Activated CD4-positive, alpha-beta T cell treated with anti-CD3 and anti-CD28 coated beads, Interleukin-2, amount 10 ng/mL, durations not matched to agents 7 days and 5 days (primary cell): Measurements from ENCODE around the gene PINLYP. TPM values are rescaled to one million over a fixed set of nuclear protein-coding genes. Genes with fewer than 3 reads are reported as not detected.

Experiments
- CTCF ChIA-PET: fragments of 350-600 bp; sonication (Branson Sonifier 250); formaldehyde crosslinking; loops from one replicate; lab custom pipeline; 2021; ENCODE audit warnings: antibody characterized with exemption; lab: Charles Lee
- POLR2A ChIA-PET: fragments of 350-600 bp; sonication (Branson Sonifier 250); formaldehyde crosslinking; loops from one replicate; lab custom pipeline; 2021; ENCODE audit warnings: antibody characterized with exemption; lab: Charles Lee
- DNase-seq: peaks from one replicate; pipeline ENCODE4 v3.0.0-alpha.2; 2020
- H3K27ac Mint-ChIP-seq: one replicate; pipeline ENCODE4 v1.8.0; 2021; ENCODE audit warnings: mild to moderate bottlenecking, moderate library complexity, mixed read lengths
- H3K27me3 Mint-ChIP-seq: one replicate; pipeline ENCODE4 v1.8.0; 2021; ENCODE audit warnings: mixed read lengths
- H3K36me3 Mint-ChIP-seq: one replicate; pipeline ENCODE4 v1.8.0; 2021; ENCODE audit warnings: low read depth, mixed read lengths
- H3K4me1 Mint-ChIP-seq: one replicate; pipeline ENCODE4 v1.8.0; 2021; ENCODE audit warnings: mixed read lengths
- H3K4me3 Mint-ChIP-seq: one replicate; pipeline ENCODE4 v1.8.0; 2021; ENCODE audit warnings: mild to moderate bottlenecking, moderate library complexity, mixed read lengths
- H3K9me3 Mint-ChIP-seq: one replicate; pipeline ENCODE4 v1.8.0; 2021; ENCODE audit warnings: mixed read lengths
- total RNA-seq, 2 experiments: library from RNA; stranded (reverse); gene quantifications; one replicate each; pipeline ENCODE4 v1.2.3, GENCODE V29; 2021

PINLYP gene
- total RNA-seq, 2 experiments from 2014 or later = 4.1 to 5.0 TPM

- DNase-seq = no peak
Measured at GRCh38 chr19:43591904-43592772, 16.5 kb downstream of the PINLYP start.

GRCh38 chr19:43592800-43593350 is 17.3 kb downstream of the PINLYP start:
- H3K9me3 Mint-ChIP-seq = no peaks in the 10 kb centered on the region
- H3K36me3 Mint-ChIP-seq = peaks cover 15% of the 10 kb centered on the region
- H3K4me1 Mint-ChIP-seq = peaks cover 38% of the 10 kb centered on the region
- DNase-seq = no peak
- H3K4me3 Mint-ChIP-seq = no peak overlapping the region
- CTCF ChIA-PET = interaction anchor here (0.6 to 2.7 kb wide), 7 partner anchors 13 to 145 kb away, joined by 3 to 23 read pairs (median 12); no protein-coding TSS in a partner anchor
- no peaks in the 10 kb centered on the region for H3K27me3 Mint-ChIP-seq
- POLR2A ChIA-PET = no interaction called here
- no peak overlapping the region for H3K27ac Mint-ChIP-seq

More at GRCh38 chr19:43591904-43592772, 16.5 kb downstream of the PINLYP start:
- Mint-ChIP-seq H3K27ac (no peak overlapping the region), H3K9me3 (no peaks in the 10 kb centered on the region), H3K27me3 (no peaks in the 10 kb centered on the region), H3K4me3 (no peak overlapping the region), H3K4me1 (peaks cover 31% of the 10 kb centered on the region), H3K36me3 (peaks cover 12% of the 10 kb centered on the region)
- POLR2A ChIA-PET = no interaction called here
- CTCF ChIA-PET = interaction anchor here (0.6 to 1.2 kb wide), 4 partner anchors 22 to 94 kb away, joined by 3 to 5 read pairs (median 4); no protein-coding TSS in a partner anchor

- DNase-seq = no peak
- CTCF ChIA-PET = interaction anchor here (0.6 to 3.5 kb wide), 38 partner anchors 8 to 1629 kb away, joined by 3 to 51 read pairs (median 5); partner anchors contain the start of genes SMG9 and ZNF575
- POLR2A ChIA-PET = interaction anchor here (0.6 to 1.3 kb wide), 3 partner anchors 34 to 61 kb away, joined by 3 to 5 read pairs (median 5); no protein-coding TSS in a partner anchor
- Mint-ChIP-seq H3K27me3 (no peaks in the 10 kb centered on the region), H3K9me3 (no peaks in the 10 kb centered on the region), H3K36me3 (peaks cover 19% of the 10 kb centered on the region), H3K27ac (peak overlapping the region; percentile 70), H3K4me3 (peak overlapping the region; percentile 35), H3K4me1 (peaks cover 41% of the 10 kb centered on the region)
Measured at GRCh38 chr19:43594081-43594697, 18.6 kb downstream of the PINLYP start.

GRCh38 chr19:43594710-43595604 is 19.4 kb downstream of the PINLYP start:
- POLR2A ChIA-PET = interaction anchor here (1.2 to 1.3 kb wide), 2 partner anchors 41 to 61 kb away, joined by 3 to 5 read pairs; no protein-coding TSS in a partner anchor
- Mint-ChIP-seq H3K27me3 (no peaks in the 10 kb centered on the region), H3K36me3 (peaks cover 21% of the 10 kb centered on the region), H3K9me3 (no peaks in the 10 kb centered on the region), H3K4me1 (peaks cover 36% of the 10 kb centered on the region), H3K27ac (peak overlapping the region; percentile 99), H3K4me3 (peak overlapping the region; percentile 88)
- DNase-seq = peak; percentile 77
- CTCF ChIA-PET = interaction anchor here (0.6 to 3.5 kb wide), 45 partner anchors 8 to 1629 kb away, joined by 3 to 51 read pairs (median 5); partner anchors contain the start of genes ETHE1, SMG9 and ZNF575

GRCh38 chr19:43595605-43595998 is 20.0 kb downstream of the PINLYP start:
- Mint-ChIP-seq H3K4me3 (peak overlapping the region; percentile 88), H3K27ac (peak overlapping the region; percentile 99), H3K4me1 (peaks cover 34% of the 10 kb centered on the region), H3K36me3 (peaks cover 19% of the 10 kb centered on the region), H3K27me3 (no peaks in the 10 kb centered on the region), H3K9me3 (no peaks in the 10 kb centered on the region)
- POLR2A ChIA-PET = interaction anchor here (0.8 to 1.3 kb wide), 2 partner anchors 62 to 64 kb away, joined by 3 to 5 read pairs; no protein-coding TSS in a partner anchor
- DNase-seq = no peak
- CTCF ChIA-PET = interaction anchor here (0.8 to 3.5 kb wide), 21 partner anchors 9 to 170 kb away, joined by 3 to 51 read pairs (median 6); partner anchors contain the start of gene ZNF575

- Mint-ChIP-seq H3K4me3 (peak within 1 kb of the TSS; percentile 88), H3K27ac (peak within 1 kb of the TSS; percentile 99), H3K4me1 (peaks cover 34% of the 10 kb centered on the region), H3K9me3 (no peaks in the 10 kb centered on the region), H3K36me3 (peaks cover 18% of the 10 kb centered on the region), H3K27me3 (no peaks in the 10 kb centered on the region)
- DNase-seq = peak; percentile 100
- ChIA-PET POLR2A (interaction anchor here (0.8 kb wide), 1 partner anchor 65 kb away, joined by 3 read pairs; no protein-coding TSS in a partner anchor), CTCF (interaction anchor here (0.6 to 3.5 kb wide), 13 partner anchors 9 to 658 kb away, joined by 3 to 51 read pairs (median 4); partner anchors contain the start of gene ZNF575)
Measured at GRCh38 chr19:43595999-43596841, 20.6 kb downstream of the PINLYP start, which contains the start of the genes IRGQ and ZNF576. Gene IRGQ (minus strand): TSS chr19:43596134. CDS start chr19:43595338, 796 bp downstream. Gene ZNF576 (plus strand): TSS chr19:43596595. CDS start chr19:43597109, 514 bp downstream.

GRCh38 chr19:43596842-43597461 is 21.4 kb downstream of the PINLYP start:
- Mint-ChIP-seq H3K4me1 (peaks cover 34% of the 10 kb centered on the region), H3K9me3 (no peaks in the 10 kb centered on the region), H3K36me3 (peaks cover 20% of the 10 kb centered on the region), H3K4me3 (peak overlapping the region; percentile 88), H3K27ac (peak overlapping the region; percentile 99), H3K27me3 (no peaks in the 10 kb centered on the region)
- no peak for DNase-seq
- ChIA-PET POLR2A (no interaction called here), CTCF (interaction anchor here (1.0 to 3.5 kb wide), 7 partner anchors 13 to 213 kb away, joined by 3 to 51 read pairs (median 4); no protein-coding TSS in a partner anchor)

- Mint-ChIP-seq H3K4me1 (peaks cover 34% of the 10 kb centered on the region), H3K27ac (peak overlapping the region; percentile 69), H3K4me3 (peak overlapping the region; percentile 88), H3K36me3 (peaks cover 17% of the 10 kb centered on the region), H3K9me3 (no peaks in the 10 kb centered on the region), H3K27me3 (no peaks in the 10 kb centered on the region)
- CTCF ChIA-PET = interaction anchor here (1.0 to 2.2 kb wide), 4 partner anchors 12 to 212 kb away, joined by 3 to 5 read pairs (median 4); no protein-coding TSS in a partner anchor
- POLR2A ChIA-PET = no interaction called here
- DNase-seq = no peak
Measured at GRCh38 chr19:43597876-43598275, 22.3 kb downstream of the PINLYP start.

GRCh38 chr19:43598445-43599240 is 23.0 kb downstream of the PINLYP start:
- H3K27ac Mint-ChIP-seq = no peak overlapping the region
- peaks cover 28% of the 10 kb centered on the region for H3K4me1 Mint-ChIP-seq
- peaks cover 13% of the 10 kb centered on the region for H3K36me3 Mint-ChIP-seq
- no peak for DNase-seq
- ChIA-PET CTCF (interaction anchor here (0.9 to 1.0 kb wide), 2 partner anchors 17 to 43 kb away, joined by 3 to 5 read pairs; no protein-coding TSS in a partner anchor), POLR2A (no interaction called here)
- peak overlapping the region; percentile 88 for H3K4me3 Mint-ChIP-seq
- H3K27me3 Mint-ChIP-seq = no peaks in the 10 kb centered on the region
- no peaks in the 10 kb centered on the region for H3K9me3 Mint-ChIP-seq
